SK-N-SH treated with all-trans-retinoic acid at 6 μM for 48 hours (cell line): Measurements from ENCODE around the gene DENND1A.

Experiments
- ATAC-seq: fragments of 200-7000 bp; cut with Tn5 transposase; 3 replicates; pipeline ENCODE4 v1.9.1; 2020; ENCODE audit warnings: mild to moderate bottlenecking, moderate library complexity
- ARNTL ChIP-seq: fragments of 450-650 bp; formaldehyde crosslinking; IDR thresholded peaks from 2 replicates; pipeline ENCODE4 v1.5.0; 2020; ENCODE audit warnings: low read depth, mild to moderate bottlenecking, moderate library complexity, borderline replicate concordance
- BACH2 ChIP-seq: fragments of 250-450 bp; sonication (Bioruptor Pico); IDR thresholded peaks from 2 replicates; pipeline ENCODE4 v1.9.0; 2021; ENCODE audit warnings: mild to moderate bottlenecking, borderline replicate concordance
- CREB5 ChIP-seq: fragments of 250-450 bp; sonication (Bioruptor Pico); IDR thresholded peaks from 2 replicates; pipeline ENCODE4 v1.5.1; 2020; ENCODE audit warnings: low read depth, mild to moderate bottlenecking, moderate library complexity
- CSDC2 ChIP-seq: fragments of 250-450 bp; sonication (Bioruptor Pico); IDR thresholded peaks from 2 replicates; pipeline ENCODE4 v1.5.0; 2020; ENCODE audit warnings: mild to moderate bottlenecking, moderate library complexity
- CSRNP3 ChIP-seq: fragments of 250-450 bp; sonication (Bioruptor Pico); IDR thresholded peaks from 2 replicates; pipeline ENCODE4 v1.5.1; 2021; ENCODE audit warnings: mild to moderate bottlenecking, moderate library complexity
- ESRRG ChIP-seq: fragments of 250-450 bp; sonication (Bioruptor Pico); IDR thresholded peaks from 2 replicates; pipeline ENCODE4 v1.6.1; 2021; ENCODE audit warnings: mild to moderate bottlenecking
- GLIS3 ChIP-seq: fragments of 250-450 bp; sonication (Bioruptor Pico); IDR thresholded peaks from 2 replicates; pipeline ENCODE4 v1.5.0; 2020; ENCODE audit warnings: mild to moderate bottlenecking, moderate library complexity
- ISL1 ChIP-seq: fragments of 250-450 bp; sonication (Bioruptor Pico); IDR thresholded peaks from 2 replicates; pipeline ENCODE4 v2.1.2; 2022; ENCODE audit warnings: mild to moderate bottlenecking, moderate library complexity
- OSR1 ChIP-seq: fragments of 250-450 bp; sonication (Bioruptor Pico); IDR thresholded peaks from 2 replicates; pipeline ENCODE4 v1.8.0; 2022; ENCODE audit warnings: moderate library complexity, mild to moderate bottlenecking, inconsistent platforms
- PATZ1 ChIP-seq: fragments of 250-450 bp; sonication (Bioruptor Pico); IDR thresholded peaks from 2 replicates; pipeline ENCODE4 v1.8.0; 2020; ENCODE audit warnings: mild to moderate bottlenecking, moderate library complexity, borderline replicate concordance
- POU6F1 ChIP-seq: fragments of 250-450 bp; sonication (Bioruptor Pico); IDR thresholded peaks from 2 replicates; pipeline ENCODE4 v1.8.0; 2021; ENCODE audit warnings: low read depth, mild to moderate bottlenecking, moderate library complexity, borderline replicate concordance
- PPARA ChIP-seq: fragments of 250-450 bp; sonication (Bioruptor Pico); IDR thresholded peaks from 2 replicates; pipeline ENCODE4 v1.5.0; 2020; ENCODE audit warnings: mild to moderate bottlenecking, borderline replicate concordance
- RARB ChIP-seq: fragments of 250-450 bp; sonication (Bioruptor Pico); IDR thresholded peaks from 2 replicates; pipeline ENCODE4 v1.8.0; 2021; ENCODE audit warnings: mild to moderate bottlenecking, moderate library complexity
- TCF4 ChIP-seq: fragments of 250-450 bp; sonication (Bioruptor Pico); IDR thresholded peaks from 2 replicates; pipeline ENCODE4 v1.8.0; 2021; ENCODE audit warnings: mild to moderate bottlenecking, moderate library complexity, borderline replicate concordance
- TOX ChIP-seq: fragments of 250-450 bp; sonication (Bioruptor Pico); IDR thresholded peaks from 2 replicates; pipeline ENCODE4 v1.8.0; 2021; ENCODE audit warnings: mild to moderate bottlenecking, moderate library complexity, borderline replicate concordance
- TSHZ2 ChIP-seq: fragments of 250-450 bp; sonication (Bioruptor Pico); IDR thresholded peaks from 2 replicates; pipeline ENCODE4 v1.5.0; 2020; ENCODE audit warnings: mild to moderate bottlenecking, moderate library complexity
- ZC3H10 ChIP-seq: fragments of 250-450 bp; sonication (Bioruptor Pico); IDR thresholded peaks from 2 replicates; pipeline ENCODE4 v1.5.1; 2021; ENCODE audit warnings: mild to moderate bottlenecking, moderate library complexity
- ZNF565 ChIP-seq: fragments of 450-650 bp; formaldehyde crosslinking; conservative IDR thresholded peaks from 2 replicates; pipeline ENCODE4 v1.5.0; 2020; ENCODE audit warnings: low read depth, mild to moderate bottlenecking, moderate library complexity
- ZNF70 ChIP-seq: fragments of 450-650 bp; formaldehyde crosslinking; IDR thresholded peaks from 2 replicates; pipeline ENCODE4 v1.5.0; 2020; ENCODE audit warnings: mild to moderate bottlenecking, moderate library complexity
- ZNF8 ChIP-seq: fragments of 450-650 bp; formaldehyde crosslinking; IDR thresholded peaks from 2 replicates; pipeline ENCODE4 v1.5.0; 2020; ENCODE audit warnings: mild to moderate bottlenecking, moderate library complexity

Gene DENND1A

GRCh38 chr9:123745933-123746332, 184.0 kb downstream of the DENND1A start:
- TF ChIP-seq ZNF70 (no peak), TOX (CRISPR knock-in tag) (no peak), PPARA (no peak), TCF4 (no peak), PATZ1 (CRISPR knock-in tag) (no peak), RARB (CRISPR knock-in tag) (no peak), OSR1 (CRISPR knock-in tag) (no peak), CREB5 (CRISPR knock-in tag) (no peak), CSRNP3 (CRISPR knock-in tag) (no peak), CSDC2 (CRISPR knock-in tag) (no peak), BACH2 (CRISPR knock-in tag) (no peak), ESRRG (CRISPR knock-in tag) (no peak), ISL1 (CRISPR knock-in tag) (no peak), TSHZ2 (CRISPR knock-in tag) (no peak), ZC3H10 (no peak)

GRCh38 chr9:123745451-123745850, 184.5 kb downstream of the DENND1A start:
- TF ChIP-seq ZNF8 (CRISPR knock-in tag) = peak; percentile 74
- no peak for TF ChIP-seq POU6F1 (CRISPR knock-in tag)
- TF ChIP-seq, all 23 proteins: peak for 1
- ATAC-seq = no peak

More at GRCh38 chr9:123745933-123746332, 184.0 kb downstream of the DENND1A start:
- no peak for ATAC-seq

- no peak for TF ChIP-seq BACH2 (CRISPR knock-in tag)
- no peak for TF ChIP-seq GLIS3 (CRISPR knock-in tag)
- TF ChIP-seq POU6F1 (CRISPR knock-in tag) = no peak
- no peak for TF ChIP-seq ZNF565
- TF ChIP-seq CSRNP3 (CRISPR knock-in tag) = no peak
- no peak for TF ChIP-seq PPARA
- no peak for TF ChIP-seq TCF4
- no peak for TF ChIP-seq ARNTL (CRISPR knock-in tag)
- TF ChIP-seq TSHZ2 (CRISPR knock-in tag) = no peak
- TF ChIP-seq OSR1 (CRISPR knock-in tag) = no peak
- ATAC-seq = no peak
Measured at GRCh38 chr9:123743737-123744136, 186.2 kb downstream of the DENND1A start.
